Fibroblast of skin of abdomen (primary cell): ENCODE data around the gene TBL2.
"Not testable (repeated sequence)": the region's sequence is repeated elsewhere in the genome, so short reads cannot be mapped to it uniquely, and the experiment has no call there.

Source experiments
- DNase-seq: peaks from one replicate; pipeline ENCODE4 v3.0.0-alpha.2; 2013

The TBL2 gene

DNA sequence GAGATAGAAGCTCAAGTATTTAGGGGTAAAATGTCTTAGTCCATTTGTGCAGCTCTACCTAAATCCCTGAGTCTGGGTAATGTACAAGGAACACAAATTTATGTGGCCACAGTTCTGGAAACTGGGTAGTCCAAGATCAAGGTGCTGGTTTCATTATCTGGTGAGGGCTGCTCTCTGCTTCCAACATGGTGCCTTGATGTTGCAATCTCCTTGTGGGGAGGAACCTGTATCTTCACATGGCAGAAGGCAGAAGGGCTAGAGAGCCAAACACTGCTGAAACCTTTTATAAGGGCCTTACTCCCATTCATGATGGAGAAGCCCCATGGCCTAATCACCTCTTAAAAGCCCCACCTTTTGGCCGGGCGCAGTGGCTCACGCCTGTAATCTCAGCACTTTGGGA is 47.6 kb downstream of the TBL2 start:
- no peak for DNase-seq

DNA sequence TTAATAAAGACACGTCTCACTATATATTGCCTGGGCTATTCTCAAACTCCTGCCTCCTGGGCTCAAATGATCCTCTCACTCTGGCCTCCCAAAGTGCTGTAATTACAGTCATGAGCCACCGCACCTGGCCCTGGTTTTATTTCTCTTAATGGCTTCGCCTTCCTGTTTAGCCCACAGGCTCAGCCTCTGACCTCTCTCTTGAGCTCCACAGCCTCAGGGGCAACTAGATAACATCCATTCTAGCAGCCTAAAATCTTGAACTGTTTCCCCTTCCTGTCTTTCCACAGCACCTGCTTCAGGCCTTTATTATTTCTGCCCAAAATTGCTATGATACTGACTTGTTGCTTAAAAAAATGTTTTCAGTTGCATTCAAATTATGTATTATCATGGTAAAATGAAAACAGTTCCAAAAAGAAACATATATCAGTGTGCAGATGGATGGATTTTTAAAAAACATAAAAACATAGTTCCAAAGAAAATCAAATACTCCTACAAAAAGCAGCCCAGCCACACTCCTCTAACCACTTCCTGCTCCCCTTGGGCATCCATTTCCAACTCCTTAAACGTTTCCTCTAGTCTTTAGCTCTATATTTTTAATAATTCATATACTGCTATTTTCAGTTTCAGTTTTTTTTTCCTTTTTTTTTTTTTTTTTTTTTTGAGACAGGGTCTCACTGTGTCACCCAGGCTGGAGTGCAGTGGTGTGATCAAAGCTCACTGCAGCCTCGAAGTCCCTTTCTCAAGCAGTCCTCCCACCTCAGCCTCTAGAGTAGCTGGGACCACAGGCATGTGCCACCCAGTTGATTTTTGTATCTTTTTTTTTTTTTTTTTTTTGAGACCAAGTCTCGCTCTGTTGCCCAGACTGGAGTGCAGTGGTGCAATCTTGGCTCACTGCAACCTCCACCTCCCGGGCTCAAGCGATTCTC is 51.2 kb downstream of the TBL2 start:
- DNase-seq, result no peak

DNA sequence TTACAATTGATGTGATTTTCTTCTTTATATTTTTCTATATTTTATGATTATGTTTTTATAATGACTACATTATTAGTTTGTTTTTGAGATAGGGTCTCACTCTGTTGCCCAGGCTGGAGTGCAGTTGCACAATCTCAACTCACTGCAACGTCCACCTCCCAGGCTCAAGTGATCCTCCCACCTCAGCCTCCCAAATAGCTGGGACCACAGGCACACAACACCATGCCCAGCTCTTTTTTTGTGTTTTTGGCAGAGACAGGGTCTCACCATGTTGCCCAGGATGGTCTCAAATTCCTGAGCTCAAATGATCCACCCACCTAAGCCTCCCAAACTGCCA is 52.3 kb downstream of the TBL2 start:
- not testable (repeated sequence) for DNase-seq

DNA sequence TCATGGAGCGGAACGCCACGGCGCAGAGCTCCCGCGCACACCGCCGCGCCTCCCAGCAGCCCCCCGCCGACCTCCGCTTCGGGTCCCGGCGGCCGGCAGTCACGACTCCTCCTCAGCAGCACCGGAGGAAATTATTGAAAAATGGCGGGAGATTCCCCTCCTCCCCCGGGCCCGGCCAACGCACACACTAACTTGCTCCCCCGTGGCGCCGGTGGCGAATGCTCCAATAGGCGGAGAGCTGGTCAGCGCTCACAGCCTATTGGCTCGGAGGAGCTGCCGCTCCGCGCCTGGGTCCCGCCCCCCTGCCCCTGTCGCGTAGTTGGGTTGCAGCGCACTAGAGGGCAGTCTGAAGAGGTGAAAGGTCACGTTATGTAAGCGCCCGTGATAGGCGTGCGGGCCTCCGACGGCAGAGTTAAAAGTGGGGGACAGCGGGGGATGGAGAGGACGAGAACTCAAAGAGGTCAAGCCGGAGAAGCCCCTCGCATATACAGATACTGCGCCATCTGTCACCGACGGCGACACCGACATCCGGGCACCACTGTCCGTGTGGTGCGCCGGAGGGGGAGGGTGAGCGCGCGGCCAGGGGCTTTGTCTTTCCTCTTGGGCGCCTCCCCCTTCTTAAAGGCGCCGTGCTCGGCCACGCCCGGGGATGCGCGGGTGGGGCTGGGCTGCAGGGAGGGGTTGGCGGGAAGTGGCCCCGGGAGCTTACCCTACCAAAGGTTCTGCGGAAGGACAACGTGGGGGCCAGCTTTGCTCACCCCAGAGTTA is 56.1 kb downstream of the TBL2 start, which contains the start of gene BAZ1B:
BAZ1B (minus strand) TSS at position 189 of the 768 bp plus-strand sequence. CDS start 360 bp downstream, outside the sequence.
- DNase-seq, result peak; percentile 99

DNA sequence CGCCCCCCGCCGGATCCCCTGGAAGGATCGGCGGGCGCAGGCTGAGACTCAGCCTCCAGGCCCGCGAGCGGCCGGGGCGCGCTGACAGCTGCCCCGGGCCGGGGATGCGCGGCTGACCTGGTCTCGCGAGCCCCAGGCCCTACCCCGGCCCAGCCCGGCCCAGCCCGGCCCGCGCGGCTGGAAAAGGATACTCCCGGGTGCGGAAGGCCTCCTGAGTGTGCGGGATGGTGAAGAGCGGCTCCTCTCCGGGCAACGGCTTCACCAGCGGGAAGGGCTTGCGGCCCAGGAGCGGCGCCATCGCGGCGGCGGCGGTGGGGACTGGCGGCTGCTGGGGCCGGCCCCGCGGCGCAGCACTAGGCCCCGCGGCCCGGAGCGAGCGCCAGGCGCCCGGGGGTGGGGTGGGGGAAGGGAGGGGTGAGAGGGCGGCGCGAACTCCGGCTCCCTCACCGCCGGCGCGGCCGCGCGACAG is 56.7 kb downstream of the TBL2 start:
- no peak for DNase-seq

DNA sequence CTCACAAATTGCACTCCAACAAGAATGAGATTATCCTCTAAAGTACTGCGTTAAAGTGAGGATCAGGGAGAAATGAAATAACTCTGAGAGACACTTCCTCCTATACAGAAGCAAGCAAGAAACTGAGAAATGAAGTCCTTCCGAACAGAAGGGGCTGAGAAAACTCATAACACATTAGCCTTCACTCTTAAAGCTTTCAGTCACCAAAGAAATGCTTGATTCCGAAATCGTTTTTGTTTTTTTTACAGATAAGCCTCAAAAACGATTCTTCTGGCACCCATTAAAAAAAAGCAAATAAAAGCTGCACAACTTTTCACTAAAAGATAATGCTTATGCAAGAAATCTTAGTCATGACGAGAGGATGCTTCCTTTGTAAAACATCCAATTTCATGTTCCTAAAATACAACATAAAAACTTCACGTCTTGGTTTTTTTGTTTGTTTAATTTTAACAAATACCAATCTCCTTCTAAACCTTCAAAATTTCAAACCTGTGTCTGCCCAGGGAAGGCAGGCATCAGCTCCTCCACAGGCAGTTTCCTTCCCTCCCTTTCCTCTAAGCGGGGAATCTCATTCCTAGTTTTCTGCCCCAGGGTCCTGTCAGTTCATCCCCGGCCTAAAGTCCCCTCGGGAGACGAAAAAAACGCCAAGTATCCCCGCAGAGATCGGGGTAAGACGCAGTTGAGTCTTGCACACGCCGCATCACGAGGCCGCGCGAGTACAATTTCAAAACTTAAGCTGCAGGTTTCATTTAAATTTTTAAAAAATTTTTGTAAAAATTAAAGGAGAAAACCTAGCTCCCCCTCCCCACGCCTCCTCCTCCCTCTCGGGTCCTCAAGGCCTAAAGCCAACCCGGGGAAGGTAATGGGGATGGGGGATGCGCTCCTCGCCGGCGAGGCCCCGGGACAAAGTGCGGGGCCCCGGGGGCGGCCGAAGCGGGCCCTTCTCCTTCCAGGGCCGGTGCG is 57.4 kb downstream of the TBL2 start:
- DNase-seq, result peak; percentile 23

DNA sequence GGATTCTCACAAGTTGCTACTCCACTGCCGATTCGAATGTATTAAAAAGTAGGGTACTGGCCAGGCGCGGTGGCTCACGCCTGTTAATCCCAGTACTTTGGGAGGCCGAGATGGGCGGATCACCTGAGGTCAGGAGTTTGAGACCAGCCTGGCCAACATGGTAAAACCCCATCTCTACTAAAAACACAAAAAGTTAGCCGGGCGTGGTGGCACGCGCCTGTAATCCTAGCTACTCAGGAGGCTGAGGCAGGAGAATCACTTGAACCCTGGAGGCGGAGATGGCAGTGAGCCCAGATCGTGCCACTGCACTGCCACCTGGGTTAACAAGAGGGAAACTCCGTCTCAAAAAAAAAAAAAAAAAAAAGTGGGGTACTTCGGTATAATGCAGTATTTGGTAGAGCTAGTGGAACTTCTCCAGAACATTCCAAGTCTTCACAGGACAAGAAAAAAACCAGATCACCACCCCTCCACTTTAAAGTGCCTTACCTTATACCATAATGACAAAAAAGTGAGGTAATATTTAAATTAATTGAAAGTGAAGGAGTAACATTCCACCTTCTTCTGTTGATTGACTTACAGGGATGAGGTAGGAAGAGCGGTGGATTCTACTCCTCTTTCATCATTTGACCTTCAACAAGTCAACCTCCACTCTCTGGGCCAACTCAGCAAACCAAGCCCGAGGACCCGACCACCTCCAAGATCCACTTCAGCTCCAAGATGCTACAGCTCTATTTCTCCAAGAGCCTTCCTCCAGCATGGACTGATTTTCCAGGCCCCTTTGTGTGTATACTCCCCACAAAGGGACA is 58.3 kb downstream of the TBL2 start:
- DNase-seq, result no peak

DNA sequence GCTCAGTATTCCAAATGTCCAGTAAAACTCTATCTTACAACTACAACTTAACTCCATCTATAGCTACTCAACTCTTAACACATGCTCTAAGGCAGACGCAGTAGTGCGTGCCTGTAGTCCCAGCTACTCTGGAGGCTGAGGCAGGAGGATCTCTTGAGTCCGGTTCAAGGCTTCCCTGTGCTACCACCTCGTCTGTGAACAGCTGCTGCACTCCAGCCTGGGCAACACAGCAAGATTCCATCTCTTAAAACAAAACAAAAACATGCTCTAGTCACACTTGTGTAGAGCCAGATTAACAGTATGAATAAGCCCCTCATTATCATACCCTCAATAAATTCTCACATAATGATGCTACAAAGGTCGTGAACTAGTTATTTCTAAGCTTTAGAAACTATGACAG is 59.9 kb downstream of the TBL2 start:
- no peak for DNase-seq
